ENCODE results near the gene IGSF6. TPM values are rescaled to one million over a fixed set of nuclear protein-coding genes. Genes with fewer than 3 reads are reported as not detected.
A peak's percentile ranks its signal among the peaks of the same experiment; 100 is the strongest.
"Not testable (repeated sequence)": the region's sequence is repeated elsewhere in the genome, so short reads cannot be mapped to it uniquely, and the experiment has no call there.

IGSF6 gene
- polyA plus RNA-seq, 2 of the 4 experiments (the other 2 are of a cell fraction): not detected

- H3K4me3 ChIP-seq; H3K27ac ChIP-seq; POLR2A ChIA-PET; ATAC-seq; H3K4me2 ChIP-seq; FAIRE-seq; H3K9me3 ChIP-seq; DNase-seq (ENCODE audit: low read depth in 1 of 2, low spot score in 1 of 2): not testable (repeated sequence)
- TF ChIP-seq MAFK (IDR thresholded peaks at IDR 0.05; ENCODE audit: partially characterized antibody): peak; percentile 65
- CTCF ChIA-PET: interaction anchor here (1.0 to 4.5 kb wide), 3 partner anchors 9 to 45 kb away, joined by 3 to 17 read pairs (median 4); no protein-coding TSS in a partner anchor
- H3K4me1 ChIP-seq: peaks cover 19% of the 10 kb centered on the region
- WGBS (ENCODE audit: missing lambda C conversion rate): 97% methylated on average over 26 of the region's 37 CpGs
Observed at GRCh38 chr16:21629616-21630539, 22.5 kb downstream of the IGSF6 start.

GRCh38 chr16:21628772-21629171, 23.6 kb downstream of the IGSF6 start:
- ChIA-PET POLR2A (no interaction called here), CTCF (interaction anchor here (1.0 to 4.5 kb wide), 3 partner anchors 11 to 79 kb away, joined by 3 to 17 read pairs (median 3); no protein-coding TSS in a partner anchor)
- Histone ChIP-seq H3K4me3 (no peak overlapping the region), H3K27ac (no peak overlapping the region), H3K4me1 (peaks cover 22% of the 10 kb centered on the region), H3K4me2 (no peak overlapping the region), H3K9me3 (peaks cover 2% of the 10 kb centered on the region; the same call in 2 of the 3 replicates)
- ATAC-seq (no peak), FAIRE-seq (no peak), DNase-seq (ENCODE audit: low read depth in 1 of 2, low spot score in 1 of 2) (no peak)
- TF ChIP-seq CEBPB (IDR thresholded peaks at IDR 0.05) (no peak), TFCP2L1 (CRISPR knock-in tag; IDR thresholded peaks at IDR 0.05) (no peak), BHLHE40 (IDR thresholded peaks at IDR 0.05; ENCODE audit: low read depth, low read length) (no peak), TP53 (CRISPR knock-in tag; IDR thresholded peaks at IDR 0.05) (no peak), JUNB (IDR thresholded peaks at IDR 0.05) (no peak)
- 82% methylated on average over 5 of the region's 5 CpGs for WGBS (ENCODE audit: missing lambda C conversion rate)

DNA sequence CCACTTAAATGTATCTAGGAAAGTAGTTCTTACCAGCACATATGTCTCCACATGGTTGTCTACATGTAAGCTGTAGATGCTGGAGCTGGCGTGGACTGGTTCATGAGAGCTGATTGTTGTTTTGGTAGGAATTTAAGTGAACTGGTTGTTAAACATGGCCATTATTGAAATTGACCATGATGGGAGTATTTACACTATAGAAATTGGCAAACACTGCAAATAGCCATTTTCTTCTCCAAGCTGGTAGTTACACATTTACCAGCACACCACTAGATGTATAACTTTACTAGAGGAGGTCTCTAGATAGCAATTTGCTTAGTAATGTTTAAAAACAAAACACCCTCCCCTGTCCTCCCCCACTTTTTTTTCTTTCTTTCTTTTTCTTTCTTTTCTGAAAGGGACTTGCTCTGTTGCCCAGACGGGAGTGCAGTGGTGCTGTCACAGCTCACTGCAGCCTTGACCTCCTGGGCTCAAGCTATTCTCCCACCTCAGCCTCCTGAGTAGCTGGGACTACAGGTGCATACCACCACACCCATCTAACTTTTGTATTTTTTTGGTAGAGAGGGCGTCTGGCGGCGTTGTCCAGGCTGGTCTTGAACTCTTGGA, 24.2 kb downstream of the IGSF6 start:
- TF ChIP-seq TP53 (CRISPR knock-in tag; IDR thresholded peaks at IDR 0.05) (no peak), CTCF (IDR thresholded peaks at IDR 0.05) (no peak), BHLHE40 (IDR thresholded peaks at IDR 0.05; ENCODE audit: low read depth, low read length) (no peak), JUN (IDR thresholded peaks at IDR 0.05) (no peak), HOXB13 (CRISPR knock-in tag; IDR thresholded peaks at IDR 0.05; ENCODE audit: low read depth) (no peak), MAFK (IDR thresholded peaks at IDR 0.05; ENCODE audit: partially characterized antibody) (no peak), HOXB5 (CRISPR knock-in tag; IDR thresholded peaks at IDR 0.05) (no peak), RAD21 (conservative IDR thresholded peaks at IDR 0.05 in 1 of 2, IDR thresholded peaks at IDR 0.05 in 1 of 2) (no peak), POLR2A (IDR thresholded peaks at IDR 0.05; ENCODE audit: low read length) (no peak), ZFP36 (IDR thresholded peaks at IDR 0.05; ENCODE audit: borderline replicate concordance, partially characterized antibody) (no peak), PHF8 (IDR thresholded peaks at IDR 0.05; ENCODE audit: borderline replicate concordance, low read depth) (no peak), JUNB (IDR thresholded peaks at IDR 0.05) (no peak), SREBF2 (IDR thresholded peaks at IDR 0.05) (no peak), RARB (CRISPR knock-in tag; IDR thresholded peaks at IDR 0.05) (no peak), HOXA7 (CRISPR knock-in tag; IDR thresholded peaks at IDR 0.05) (no peak), POLR2AphosphoS2 (conservative IDR thresholded peaks at IDR 0.05; ENCODE audit: low read length) (no peak), CHD4 (IDR thresholded peaks at IDR 0.05; ENCODE audit: borderline replicate concordance) (no peak), EHMT2 (IDR thresholded peaks at IDR 0.05; ENCODE audit: low read depth) (no peak)
- TF ChIP-seq, protein P1, sequence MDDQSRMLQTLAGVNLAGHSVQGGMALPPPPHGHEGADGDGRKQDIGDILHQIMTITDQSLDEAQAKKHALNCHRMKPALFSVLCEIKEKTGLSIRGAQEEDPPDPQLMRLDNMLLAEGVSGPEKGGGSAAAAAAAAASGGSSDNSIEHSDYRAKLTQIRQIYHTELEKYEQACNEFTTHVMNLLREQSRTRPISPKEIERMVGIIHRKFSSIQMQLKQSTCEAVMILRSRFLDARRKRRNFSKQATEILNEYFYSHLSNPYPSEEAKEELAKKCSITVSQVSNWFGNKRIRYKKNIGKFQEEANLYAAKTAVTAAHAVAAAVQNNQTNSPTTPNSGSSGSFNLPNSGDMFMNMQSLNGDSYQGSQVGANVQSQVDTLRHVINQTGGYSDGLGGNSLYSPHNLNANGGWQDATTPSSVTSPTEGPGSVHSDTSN (IDR thresholded peaks at IDR 0.05): no peak
- CTCF ChIA-PET: interaction anchor here (1.0 to 4.5 kb wide), 3 partner anchors 11 to 80 kb away, joined by 3 to 17 read pairs (median 3); no protein-coding TSS in a partner anchor
- FAIRE-seq (no peak), ATAC-seq (no peak), DNase-seq (ENCODE audit: low read depth in 1 of 2, low spot score in 1 of 2) (no peak)
- no peak overlapping the region for H3K27ac ChIP-seq
- 92% methylated on average over 5 of the region's 5 CpGs for WGBS (ENCODE audit: missing lambda C conversion rate)
- POLR2A ChIA-PET: no interaction called here
- H3K4me1 ChIP-seq: peaks cover 22% of the 10 kb centered on the region
- no peak overlapping the region for H3K4me3 ChIP-seq
- H3K4me2 ChIP-seq: no peak overlapping the region
- peaks cover 2% of the 10 kb centered on the region; the same call in 2 of the 3 replicates for H3K9me3 ChIP-seq
